ENCODE results near the gene PSME2. TPM values are rescaled to one million over a fixed set of nuclear protein-coding genes. Genes with fewer than 3 reads are reported as not detected.

The PSME2 gene
- total and polyA plus RNA-seq, 2 of the 13 experiments (the other 11 are each of a cell fraction or from before 2014, with no cell fraction given) = 332 to 716 TPM

- TF ChIP-seq, protein P1, sequence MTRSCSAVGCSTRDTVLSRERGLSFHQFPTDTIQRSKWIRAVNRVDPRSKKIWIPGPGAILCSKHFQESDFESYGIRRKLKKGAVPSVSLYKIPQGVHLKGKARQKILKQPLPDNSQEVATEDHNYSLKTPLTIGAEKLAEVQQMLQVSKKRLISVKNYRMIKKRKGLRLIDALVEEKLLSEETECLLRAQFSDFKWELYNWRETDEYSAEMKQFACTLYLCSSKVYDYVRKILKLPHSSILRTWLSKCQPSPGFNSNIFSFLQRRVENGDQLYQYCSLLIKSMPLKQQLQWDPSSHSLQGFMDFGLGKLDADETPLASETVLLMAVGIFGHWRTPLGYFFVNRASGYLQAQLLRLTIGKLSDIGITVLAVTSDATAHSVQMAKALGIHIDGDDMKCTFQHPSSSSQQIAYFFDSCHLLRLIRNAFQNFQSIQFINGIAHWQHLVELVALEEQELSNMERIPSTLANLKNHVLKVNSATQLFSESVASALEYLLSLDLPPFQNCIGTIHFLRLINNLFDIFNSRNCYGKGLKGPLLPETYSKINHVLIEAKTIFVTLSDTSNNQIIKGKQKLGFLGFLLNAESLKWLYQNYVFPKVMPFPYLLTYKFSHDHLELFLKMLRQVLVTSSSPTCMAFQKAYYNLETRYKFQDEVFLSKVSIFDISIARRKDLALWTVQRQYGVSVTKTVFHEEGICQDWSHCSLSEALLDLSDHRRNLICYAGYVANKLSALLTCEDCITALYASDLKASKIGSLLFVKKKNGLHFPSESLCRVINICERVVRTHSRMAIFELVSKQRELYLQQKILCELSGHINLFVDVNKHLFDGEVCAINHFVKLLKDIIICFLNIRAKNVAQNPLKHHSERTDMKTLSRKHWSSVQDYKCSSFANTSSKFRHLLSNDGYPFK (CRISPR knock-in tag; IDR thresholded peaks at IDR 0.05; ENCODE audit: borderline replicate concordance) = peak; percentile 77
- no peak for TF ChIP-seq ATRX (CRISPR knock-in tag; IDR thresholded peaks at IDR 0.05; ENCODE audit: borderline replicate concordance)
- peak; percentile 24 for TF ChIP-seq ZNF792 (CRISPR knock-in tag; IDR thresholded peaks at IDR 0.05)
- TF ChIP-seq TGIF2 (CRISPR knock-in tag; IDR thresholded peaks at IDR 0.05) = no peak; the same call in 1 of the 2 replicates
- peak; percentile 34 for TF ChIP-seq U2AF1 (optimal IDR thresholded peaks at IDR 0.05; ENCODE audit: low read depth, low read length)
- TF ChIP-seq HHEX (CRISPR knock-in tag; IDR thresholded peaks at IDR 0.05) = 0 out of 2 replicates have a peak, but pooled peaks have one; percentile 9
- TF ChIP-seq ZNF274 (CRISPR knock-in tag; IDR thresholded peaks at IDR 0.05) = peak; percentile 95
- TF ChIP-seq ZNF572 (CRISPR knock-in tag; IDR thresholded peaks at IDR 0.05) = no peak
- TF ChIP-seq RELA (CRISPR knock-in tag; IDR thresholded peaks at IDR 0.05) = peak; percentile 70; the same call in 1 of the 2 replicates
- peak; percentile 96 for TF ChIP-seq PHF8 (CRISPR knock-in tag; IDR thresholded peaks at IDR 0.05)
- TF ChIP-seq KMT2B (CRISPR knock-in tag; IDR thresholded peaks at IDR 0.05) = peak; percentile 95
- TF ChIP-seq, protein P2, sequence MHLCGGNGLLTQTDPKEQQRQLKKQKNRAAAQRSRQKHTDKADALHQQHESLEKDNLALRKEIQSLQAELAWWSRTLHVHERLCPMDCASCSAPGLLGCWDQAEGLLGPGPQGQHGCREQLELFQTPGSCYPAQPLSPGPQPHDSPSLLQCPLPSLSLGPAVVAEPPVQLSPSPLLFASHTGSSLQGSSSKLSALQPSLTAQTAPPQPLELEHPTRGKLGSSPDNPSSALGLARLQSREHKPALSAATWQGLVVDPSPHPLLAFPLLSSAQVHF (CRISPR knock-in tag; IDR thresholded peaks at IDR 0.05) = no peak
- TF ChIP-seq ZNF484 (CRISPR knock-in tag; IDR thresholded peaks at IDR 0.05; ENCODE audit: borderline replicate concordance, low read depth) = no peak; the same call in 1 of the 2 replicates
- TF ChIP-seq, protein P3, sequence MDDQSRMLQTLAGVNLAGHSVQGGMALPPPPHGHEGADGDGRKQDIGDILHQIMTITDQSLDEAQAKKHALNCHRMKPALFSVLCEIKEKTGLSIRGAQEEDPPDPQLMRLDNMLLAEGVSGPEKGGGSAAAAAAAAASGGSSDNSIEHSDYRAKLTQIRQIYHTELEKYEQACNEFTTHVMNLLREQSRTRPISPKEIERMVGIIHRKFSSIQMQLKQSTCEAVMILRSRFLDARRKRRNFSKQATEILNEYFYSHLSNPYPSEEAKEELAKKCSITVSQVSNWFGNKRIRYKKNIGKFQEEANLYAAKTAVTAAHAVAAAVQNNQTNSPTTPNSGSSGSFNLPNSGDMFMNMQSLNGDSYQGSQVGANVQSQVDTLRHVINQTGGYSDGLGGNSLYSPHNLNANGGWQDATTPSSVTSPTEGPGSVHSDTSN (CRISPR knock-in tag; IDR thresholded peaks at IDR 0.05; ENCODE audit: borderline replicate concordance) = no peak
- peak; percentile 67; the same call in 1 of the 2 replicates for TF ChIP-seq ZNF34 (CRISPR knock-in tag; IDR thresholded peaks at IDR 0.05; ENCODE audit: borderline replicate concordance)
- TF ChIP-seq, protein P4, sequence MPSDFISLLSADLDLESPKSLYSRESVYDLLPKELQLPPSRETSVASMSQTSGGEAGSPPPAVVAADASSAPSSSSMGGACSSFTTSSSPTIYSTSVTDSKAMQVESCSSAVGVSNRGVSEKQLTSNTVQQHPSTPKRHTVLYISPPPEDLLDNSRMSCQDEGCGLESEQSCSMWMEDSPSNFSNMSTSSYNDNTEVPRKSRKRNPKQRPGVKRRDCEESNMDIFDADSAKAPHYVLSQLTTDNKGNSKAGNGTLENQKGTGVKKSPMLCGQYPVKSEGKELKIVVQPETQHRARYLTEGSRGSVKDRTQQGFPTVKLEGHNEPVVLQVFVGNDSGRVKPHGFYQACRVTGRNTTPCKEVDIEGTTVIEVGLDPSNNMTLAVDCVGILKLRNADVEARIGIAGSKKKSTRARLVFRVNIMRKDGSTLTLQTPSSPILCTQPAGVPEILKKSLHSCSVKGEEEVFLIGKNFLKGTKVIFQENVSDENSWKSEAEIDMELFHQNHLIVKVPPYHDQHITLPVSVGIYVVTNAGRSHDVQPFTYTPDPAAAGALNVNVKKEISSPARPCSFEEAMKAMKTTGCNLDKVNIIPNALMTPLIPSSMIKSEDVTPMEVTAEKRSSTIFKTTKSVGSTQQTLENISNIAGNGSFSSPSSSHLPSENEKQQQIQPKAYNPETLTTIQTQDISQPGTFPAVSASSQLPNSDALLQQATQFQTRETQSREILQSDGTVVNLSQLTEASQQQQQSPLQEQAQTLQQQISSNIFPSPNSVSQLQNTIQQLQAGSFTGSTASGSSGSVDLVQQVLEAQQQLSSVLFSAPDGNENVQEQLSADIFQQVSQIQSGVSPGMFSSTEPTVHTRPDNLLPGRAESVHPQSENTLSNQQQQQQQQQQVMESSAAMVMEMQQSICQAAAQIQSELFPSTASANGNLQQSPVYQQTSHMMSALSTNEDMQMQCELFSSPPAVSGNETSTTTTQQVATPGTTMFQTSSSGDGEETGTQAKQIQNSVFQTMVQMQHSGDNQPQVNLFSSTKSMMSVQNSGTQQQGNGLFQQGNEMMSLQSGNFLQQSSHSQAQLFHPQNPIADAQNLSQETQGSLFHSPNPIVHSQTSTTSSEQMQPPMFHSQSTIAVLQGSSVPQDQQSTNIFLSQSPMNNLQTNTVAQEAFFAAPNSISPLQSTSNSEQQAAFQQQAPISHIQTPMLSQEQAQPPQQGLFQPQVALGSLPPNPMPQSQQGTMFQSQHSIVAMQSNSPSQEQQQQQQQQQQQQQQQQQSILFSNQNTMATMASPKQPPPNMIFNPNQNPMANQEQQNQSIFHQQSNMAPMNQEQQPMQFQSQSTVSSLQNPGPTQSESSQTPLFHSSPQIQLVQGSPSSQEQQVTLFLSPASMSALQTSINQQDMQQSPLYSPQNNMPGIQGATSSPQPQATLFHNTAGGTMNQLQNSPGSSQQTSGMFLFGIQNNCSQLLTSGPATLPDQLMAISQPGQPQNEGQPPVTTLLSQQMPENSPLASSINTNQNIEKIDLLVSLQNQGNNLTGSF (CRISPR knock-in tag; IDR thresholded peaks at IDR 0.05) = peak; percentile 87; the same call in 1 of the 2 replicates
- peak; percentile 99 for TF ChIP-seq KMT2A (CRISPR knock-in tag; IDR thresholded peaks at IDR 0.05)
- TF ChIP-seq ZSCAN5A (CRISPR knock-in tag; IDR thresholded peaks at IDR 0.05; ENCODE audit: borderline replicate concordance) = no peak
Measured at GRCh38 chr14:24135834-24136683, 10.4 kb downstream of the PSME2 start, which contains the start of gene PSME1 (continued).
